Liver (tissue), 9 donors: Measurements from ENCODE around the gene EMSY. TPM values are rescaled to one million over a fixed set of nuclear protein-coding genes. Genes with fewer than 3 reads are reported as not detected.
A peak's percentile ranks its signal among the peaks of the same experiment; 100 is the strongest.
"Not testable (repeated sequence)": the region's sequence is repeated elsewhere in the genome, so short reads cannot be mapped to it uniquely, and the experiment has no call there.

Experiments
- DNase-seq: peaks from one replicate; pipeline ENCODE4 v3.0.0-alpha.2; 2017; ENCODE audit warnings: low spot score
- H3K27ac ChIP-seq, 2 donors: one replicate each; pipeline ENCODE4 v1.7.0; 2013; ENCODE audit warnings: inconsistent platforms in 2 of 2, low read length in 2 of 2, control low read depth in 1 of 2, low read depth in 1 of 2, mild to moderate bottlenecking in 1 of 2
- H3K27me3 ChIP-seq, 4 donors: one replicate each; pipeline versions ENCODE4 v1.6.1 to v1.7.0; 2013; ENCODE audit warnings: low read length in 3 of 4, inconsistent platforms in 1 of 4, mild to moderate bottlenecking in 1 of 4, moderate library complexity in 1 of 4; ENCODE audit not compliant: control insufficient read depth in 4 of 4, insufficient read depth in 4 of 4
- H3K36me3 ChIP-seq, 4 donors: one replicate each; pipeline versions ENCODE4 v1.6.1 to v1.7.0; 2013; ENCODE audit warnings: low read length in 3 of 4, mild to moderate bottlenecking in 3 of 4, low read depth in 1 of 4, moderate library complexity in 1 of 4; ENCODE audit not compliant: control insufficient read depth in 4 of 4, insufficient read depth in 3 of 4
- H3K4me1 ChIP-seq, 4 donors: one replicate each; pipeline versions ENCODE4 v1.6.1 to v1.7.0; 2013; ENCODE audit warnings: low read length in 3 of 4, mild to moderate bottlenecking in 3 of 4, moderate library complexity in 1 of 4; ENCODE audit not compliant: control insufficient read depth in 4 of 4, insufficient read depth in 4 of 4
- H3K4me3 ChIP-seq, 3 donors: one replicate each; pipeline versions ENCODE4 v1.6.1 to v1.7.0; 2013; ENCODE audit warnings: low read length in 3 of 3, control low read depth in 1 of 3, low read depth in 1 of 3, mild to moderate bottlenecking in 1 of 3
- H3K9ac ChIP-seq, 2 donors: one replicate each; pipeline ENCODE4 v1.7.0; 2013; ENCODE audit warnings: low read length in 2 of 2, mild to moderate bottlenecking in 2 of 2, moderate library complexity in 2 of 2, control low read depth in 1 of 2, low read depth in 1 of 2
- H3K9me3 ChIP-seq, 4 donors: one replicate each; pipeline versions ENCODE4 v1.6.1 to v1.7.0; 2013; ENCODE audit warnings: low read length in 3 of 4; ENCODE audit not compliant: control insufficient read depth in 4 of 4
- CTCF ChIP-seq: fragments of 150-350 bp; IDR thresholded peaks from 2 replicates; pipeline ENCODE4 v1.5.1; 2017; ENCODE audit warnings: improper control_type of control experiment, low read depth, low read length; ENCODE audit not compliant: missing input control
- EGR1 ChIP-seq, 2 donors: IDR thresholded peaks; 2 replicates each; pipeline ENCODE4 v1.6.1; 2016 to 2018; ENCODE audit warnings: antibody characterized with exemption in 2 of 2, low read depth in 2 of 2
- FOXA1 ChIP-seq: IDR thresholded peaks from 2 replicates; pipeline ENCODE4 v1.6.1; 2016; ENCODE audit warnings: antibody characterized with exemption
- GABPA ChIP-seq, 2 donors: IDR thresholded peaks in 1 of 2; conservative IDR thresholded peaks in 1 of 2; 2 replicates each; pipeline ENCODE4 v1.6.1; 2016; ENCODE audit warnings: antibody characterized with exemption in 2 of 2, mild to moderate bottlenecking in 1 of 2, moderate library complexity in 1 of 2
- HNF4G ChIP-seq: IDR thresholded peaks from 2 replicates; pipeline ENCODE4 v1.6.1; 2016; ENCODE audit warnings: antibody characterized with exemption
- JUND ChIP-seq, 2 donors: IDR thresholded peaks; 2 replicates each; pipeline ENCODE4 v1.6.1; 2016; ENCODE audit warnings: antibody characterized with exemption in 2 of 2
- MAX ChIP-seq: IDR thresholded peaks from 2 replicates; pipeline ENCODE4 v1.6.1; 2016; ENCODE audit warnings: antibody characterized with exemption
- NR2F2 ChIP-seq: IDR thresholded peaks from 2 replicates; pipeline ENCODE4 v1.6.1; 2016; ENCODE audit warnings: antibody characterized with exemption
- RAD21 ChIP-seq, 2 donors: IDR thresholded peaks; 2 replicates each; pipeline ENCODE4 v1.6.1; 2016; ENCODE audit warnings: antibody characterized with exemption in 2 of 2, mild to moderate bottlenecking in 2 of 2
- REST ChIP-seq: IDR thresholded peaks from 2 replicates; pipeline ENCODE4 v1.6.1; 2016; ENCODE audit warnings: antibody characterized with exemption, mild to moderate bottlenecking
- SP1 ChIP-seq: IDR thresholded peaks from 2 replicates; pipeline ENCODE4 v1.6.1; 2018; ENCODE audit warnings: antibody characterized with exemption, mild to moderate bottlenecking
- TAF1 ChIP-seq: conservative IDR thresholded peaks from 2 replicates; pipeline ENCODE4 v1.6.1; 2016; ENCODE audit warnings: antibody characterized with exemption, mild to moderate bottlenecking
- YY1 ChIP-seq: IDR thresholded peaks from 2 replicates; pipeline ENCODE4 v1.6.1; 2016; ENCODE audit warnings: antibody characterized with exemption, mild to moderate bottlenecking
- ZBTB33 ChIP-seq: IDR thresholded peaks from 2 replicates; pipeline ENCODE4 v1.6.1; 2016; ENCODE audit warnings: antibody characterized with exemption
- WGBS: extraction: QIAGEN DNeasy Blood & Tissue Kit; methylation state at CpG from one replicate; pipeline ENCODE4 v1.1.7; 2013; 5-methylcytosine and 5-hydroxymethylcytosine counted together
- polyA plus RNA-seq, 2 donors: library from polyadenylated mRNA; stranded (reverse) in 1 of 2; unstranded in 1 of 2; fragments of 200-250 nt in 1 of 2; fragments of >200 nt in 1 of 2; fragmentation: Nextera tagmentation in 1 of 2; extraction: Ambion mirVana in 1 of 2; gene quantifications; one replicate each; pipeline versions ENCODE4 v1.2.1 to v1.2.3, GENCODE V29; 2013 to 2015
- total RNA-seq, 2 donors: library from RNA; depleted of rRNA; stranded (reverse); fragments of >200 nt; gene quantifications; one replicate each; pipeline ENCODE4 v1.2.3, GENCODE V29; 2014
- donor health status: healthy.
- donor health status: healthy.
- donor health status: healthy.
- donor health status: healthy.
- donor health status: healthy.

EMSY gene
- total and polyA plus RNA-seq, 4 donors, result 4.2 to 14.8 (median 8.9) TPM

- not testable (repeated sequence) for H3K9me3 ChIP-seq, H3K9ac ChIP-seq, H3K27me3 ChIP-seq, H3K4me1 ChIP-seq, H3K36me3 ChIP-seq, H3K4me3 ChIP-seq, H3K27ac ChIP-seq, DNase-seq
- WGBS, result 81% methylated on average over 12 of the region's 12 CpGs
These were observed 127.5 kb downstream of the EMSY start for GRCh38 chr11:76572181-76572875.

GRCh38 chr11:76574406-76574805, 129.6 kb downstream of the EMSY start:
- H3K9ac ChIP-seq, result no peak overlapping the region
- DNase-seq, result no peak
- H3K36me3 ChIP-seq, result no peaks in the 10 kb centered on the region
- H3K27me3 ChIP-seq, result no peaks in the 10 kb centered on the region
- no peak overlapping the region for H3K4me3 ChIP-seq
- no peak overlapping the region for H3K27ac ChIP-seq
- no peaks in the 10 kb centered on the region for H3K9me3 ChIP-seq
- TF ChIP-seq FOXA1 (no peak), TAF1 (no peak), HNF4G (no peak), YY1 (no peak), JUND (IDR thresholded peaks at IDR 0.05) (no peak)
- no peaks in the 10 kb centered on the region for H3K4me1 ChIP-seq
- 82% methylated on average over 2 of the region's 2 CpGs for WGBS

GRCh38 chr11:76574879-76575278, 130.1 kb downstream of the EMSY start:
- H3K9me3 ChIP-seq, result no peaks in the 10 kb centered on the region
- WGBS, result 86% methylated on average over 1 of the region's 1 CpG
- TF ChIP-seq RAD21 (IDR thresholded peaks at IDR 0.05) (no peak), HNF4G (no peak), EGR1 (IDR thresholded peaks at IDR 0.05; ENCODE audit: low read depth in 2 of 2) (no peak), MAX (no peak), ZBTB33 (no peak), REST (no peak), YY1 (no peak), CTCF (no peak), SP1 (no peak), NR2F2 (no peak), GABPA (IDR thresholded peaks at IDR 0.05 in 1 of 2, conservative IDR thresholded peaks at IDR 0.05 in 1 of 2) (no peak)
- no peak overlapping the region for H3K9ac ChIP-seq
- H3K27ac ChIP-seq, result peak overlapping the region in 1 of 2 donors; percentile 7
- H3K27me3 ChIP-seq, result no peaks in the 10 kb centered on the region
- no peaks in the 10 kb centered on the region for H3K36me3 ChIP-seq
- DNase-seq, result no peak
- no peaks in the 10 kb centered on the region for H3K4me1 ChIP-seq
- H3K4me3 ChIP-seq, result no peak overlapping the region
